Progenitor cell of endocrine pancreas (in vitro differentiated cells): ENCODE data around the gene MUC6. TPM values are rescaled to one million over a fixed set of nuclear protein-coding genes. Genes with fewer than 3 reads are reported as not detected.

Experiments used
- DNase-seq: peaks from one replicate; pipeline ENCODE4 v3.0.0; 2021; ENCODE audit warnings: low spot score; ENCODE audit not compliant: unreplicated experiment
- H3K27ac Mint-ChIP-seq: 2 replicates; pipeline ENCODE4 v1.8.0; 2021; ENCODE audit warnings: mild to moderate bottlenecking, moderate library complexity, mixed read lengths
- H3K27me3 Mint-ChIP-seq: 2 replicates; pipeline ENCODE4 v1.8.0; 2021; ENCODE audit warnings: mixed read lengths
- H3K36me3 Mint-ChIP-seq: 2 replicates; pipeline ENCODE4 v1.8.0; 2022; ENCODE audit warnings: mixed read lengths; ENCODE audit not compliant: insufficient read depth
- H3K4me1 Mint-ChIP-seq: 2 replicates; pipeline ENCODE4 v1.8.0; 2021; ENCODE audit warnings: low read depth, mixed read lengths
- H3K4me3 Mint-ChIP-seq: 2 replicates; pipeline ENCODE4 v1.8.0; 2021; ENCODE audit warnings: low read depth, mild to moderate bottlenecking, moderate library complexity, mixed read lengths
- H3K9me3 Mint-ChIP-seq: 2 replicates; pipeline ENCODE4 v1.8.0; 2021; ENCODE audit warnings: low read depth, mixed read lengths
- CTCF ChIP-seq: fragments of 200-600 bp; sonication (generic); IDR thresholded peaks from one replicate; pipeline ENCODE4 v1.5.0; 2021; ENCODE audit warnings: antibody characterized with exemption, mild to moderate bottlenecking; ENCODE audit not compliant: unreplicated experiment
- total RNA-seq: library from RNA; stranded (reverse); gene quantifications from 2 replicates; pipeline ENCODE4 v1.2.1, GENCODE V29; 2021

Gene MUC6
- total RNA-seq, 1 donor from 2014 or later: 1.6 TPM

- no peak overlapping the region for H3K4me3 Mint-ChIP-seq
- H3K27ac Mint-ChIP-seq: no peak overlapping the region
- H3K9me3 Mint-ChIP-seq: no peaks in the 10 kb centered on the region
- H3K4me1 Mint-ChIP-seq: no peaks in the 10 kb centered on the region
- peaks cover 12% of the 10 kb centered on the region for H3K27me3 Mint-ChIP-seq
- no peak for TF ChIP-seq CTCF
- H3K36me3 Mint-ChIP-seq: no peaks in the 10 kb centered on the region
- DNase-seq: no peak
Observed at GRCh38 chr11:1054143-1055108, 17.9 kb upstream of the MUC6 start.

- Mint-ChIP-seq H3K27me3 (peaks cover 16% of the 10 kb centered on the region), H3K9me3 (no peaks in the 10 kb centered on the region), H3K4me3 (no peak overlapping the region), H3K4me1 (no peaks in the 10 kb centered on the region), H3K36me3 (no peaks in the 10 kb centered on the region), H3K27ac (no peak overlapping the region)
- no peak for DNase-seq
- TF ChIP-seq CTCF: no peak
Observed at GRCh38 chr11:1053121-1053901, 16.8 kb upstream of the MUC6 start.

DNA sequence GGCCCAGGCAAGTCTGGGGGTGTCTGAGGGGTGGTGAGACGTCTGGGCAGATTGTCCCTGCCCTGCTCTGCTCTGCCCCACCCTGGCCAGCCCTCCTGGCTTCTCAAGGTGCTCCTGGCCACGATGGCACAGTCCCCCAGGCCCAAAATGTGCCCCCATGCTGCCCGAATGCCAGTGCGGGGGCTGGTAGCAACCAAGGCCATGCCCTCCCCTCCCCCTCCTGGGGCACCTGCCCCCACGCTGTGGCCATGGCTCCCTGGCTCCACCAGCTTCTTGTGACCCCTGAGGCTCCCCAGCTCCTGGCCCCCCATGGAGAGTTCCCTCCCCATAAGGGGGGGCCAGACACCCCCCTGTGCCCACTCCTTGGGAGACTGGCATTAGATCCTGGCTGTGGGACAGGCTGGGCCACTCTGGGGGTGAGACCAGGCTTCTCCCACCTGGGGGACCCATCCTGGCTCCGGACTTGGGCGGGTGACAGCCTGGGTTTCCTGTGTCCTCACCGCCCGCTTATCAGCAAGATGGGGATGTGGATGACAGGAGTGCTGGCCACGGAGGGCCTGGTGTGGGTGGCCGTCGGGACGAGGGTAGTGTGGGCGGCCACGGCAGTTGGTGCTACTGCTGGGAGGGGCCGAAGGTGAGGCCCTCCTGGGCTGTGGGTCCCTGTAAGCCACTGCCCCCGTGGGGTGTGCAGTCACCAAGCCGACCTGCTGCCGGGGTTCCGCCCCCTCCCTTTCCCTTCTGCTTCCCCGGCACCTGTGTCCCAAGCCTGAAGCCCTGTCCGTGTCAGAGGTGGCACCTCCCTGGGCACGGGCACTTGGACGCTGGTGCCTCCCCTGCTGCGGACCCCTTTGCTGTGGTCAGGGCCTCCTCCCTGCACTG, 15.9 kb upstream of the MUC6 start:
- H3K4me1 Mint-ChIP-seq: no peaks in the 10 kb centered on the region
- no peak for TF ChIP-seq CTCF
- H3K9me3 Mint-ChIP-seq: no peaks in the 10 kb centered on the region
- no peak overlapping the region for H3K27ac Mint-ChIP-seq
- no peak for DNase-seq
- H3K36me3 Mint-ChIP-seq: no peaks in the 10 kb centered on the region
- no peak overlapping the region for H3K4me3 Mint-ChIP-seq
- H3K27me3 Mint-ChIP-seq: peaks cover 17% of the 10 kb centered on the region

- no peak for TF ChIP-seq CTCF
- peaks cover 20% of the 10 kb centered on the region for H3K27me3 Mint-ChIP-seq
- H3K36me3 Mint-ChIP-seq: no peaks in the 10 kb centered on the region
- no peaks in the 10 kb centered on the region for H3K4me1 Mint-ChIP-seq
- H3K4me3 Mint-ChIP-seq: no peak overlapping the region
- H3K27ac Mint-ChIP-seq: no peak overlapping the region
- H3K9me3 Mint-ChIP-seq: no peaks in the 10 kb centered on the region
- no peak for DNase-seq
Observed at GRCh38 chr11:1051356-1052132, 15.0 kb upstream of the MUC6 start.
